NCI-H2081 treated with DMSO at 0.1 percent for 48 hours (cell line): Measurements from ENCODE around the gene ADAMTS1.
"Not testable (repeated sequence)": the region's sequence is repeated elsewhere in the genome, so short reads cannot be mapped to it uniquely, and the experiment has no call there.

Experiments
- DNase-seq: peaks from one replicate; lab custom pipeline; 2025; lab: John Stamatoyannopoulos, UW

ADAMTS1 gene

GRCh38 chr21:26845066-26845758 is at the start of gene ADAMTS1:
ADAMTS1 (minus strand) TSS chr21:26845409; CDS start chr21:26844954, 455 bp downstream.
- no peak for DNase-seq

- DNase-seq, result no peak
Measured at GRCh38 chr21:26892151-26892550, 46.9 kb upstream of the ADAMTS1 start.

DNA sequence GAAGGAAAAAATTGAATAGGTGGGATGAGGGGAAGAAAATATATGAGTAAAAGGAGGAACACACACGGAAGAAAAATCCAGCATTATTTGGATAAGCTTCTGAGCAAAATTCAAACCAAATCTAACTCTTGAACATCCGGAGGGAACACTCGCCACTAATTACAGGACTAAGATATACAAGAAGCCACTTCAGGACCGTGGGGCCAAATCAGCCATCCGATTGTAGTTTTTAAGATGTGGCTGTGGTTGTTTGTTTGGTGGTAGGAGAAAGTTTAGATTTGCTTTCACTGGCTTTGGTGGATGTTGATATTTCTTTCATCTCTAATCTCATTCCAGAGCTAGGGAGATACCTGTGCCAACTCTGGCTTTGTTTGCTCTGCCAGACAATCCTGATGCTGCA is 43.7 kb upstream of the ADAMTS1 start:
- DNase-seq, result no peak

- no peak for DNase-seq
Measured at GRCh38 chr21:26888256-26888655, 43.0 kb upstream of the ADAMTS1 start.

- DNase-seq, result no peak
Measured at GRCh38 chr21:26887251-26887650, 42.0 kb upstream of the ADAMTS1 start.

- no peak for DNase-seq
Measured at GRCh38 chr21:26884436-26884835, 39.2 kb upstream of the ADAMTS1 start.

DNA sequence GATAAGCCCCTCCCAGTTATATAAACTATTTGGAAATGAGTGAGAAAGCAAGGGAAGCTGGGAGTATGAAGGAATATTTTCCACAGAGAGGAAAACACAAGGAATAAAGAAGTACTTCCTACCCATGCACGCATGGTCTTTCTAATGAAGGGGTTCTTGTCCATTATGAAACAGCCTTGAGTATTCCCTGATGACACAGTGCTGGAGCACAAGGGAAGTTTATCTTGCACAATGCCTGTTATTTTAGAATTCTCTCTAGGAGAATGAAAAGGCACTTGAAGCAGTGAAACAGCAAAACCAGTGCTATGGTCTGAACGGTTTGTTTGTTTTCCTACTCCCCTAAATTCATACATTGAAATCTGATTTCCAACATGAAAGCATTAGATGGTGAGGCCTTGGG is 38.6 kb upstream of the ADAMTS1 start:
- no peak for DNase-seq

- no peak for DNase-seq
Measured at GRCh38 chr21:26881504-26882228, 36.5 kb upstream of the ADAMTS1 start.

GRCh38 chr21:26877018-26877417 is 31.8 kb upstream of the ADAMTS1 start:
- DNase-seq, result no peak

GRCh38 chr21:26874347-26874746 is 29.1 kb upstream of the ADAMTS1 start:
- DNase-seq, result no peak

DNA sequence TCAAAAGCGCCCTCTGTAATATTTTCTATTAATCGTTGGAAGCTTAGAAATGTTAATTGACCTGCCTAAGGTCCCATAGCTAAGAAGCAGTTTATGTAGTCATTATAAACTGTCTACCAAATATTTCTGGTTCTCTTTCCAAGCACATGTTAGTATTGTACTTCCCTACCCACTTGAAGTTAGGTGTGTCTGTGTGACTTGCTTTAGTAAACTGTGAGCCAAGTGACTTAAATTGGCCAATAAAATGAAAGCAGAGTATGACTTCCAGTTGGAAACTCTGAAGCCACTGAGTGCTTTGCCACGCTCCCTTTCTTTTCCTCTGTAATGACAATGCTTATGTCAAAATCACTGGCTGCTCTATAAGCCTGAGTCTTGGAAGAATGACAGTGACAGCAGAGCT is 20.6 kb upstream of the ADAMTS1 start:
- no peak for DNase-seq

DNA sequence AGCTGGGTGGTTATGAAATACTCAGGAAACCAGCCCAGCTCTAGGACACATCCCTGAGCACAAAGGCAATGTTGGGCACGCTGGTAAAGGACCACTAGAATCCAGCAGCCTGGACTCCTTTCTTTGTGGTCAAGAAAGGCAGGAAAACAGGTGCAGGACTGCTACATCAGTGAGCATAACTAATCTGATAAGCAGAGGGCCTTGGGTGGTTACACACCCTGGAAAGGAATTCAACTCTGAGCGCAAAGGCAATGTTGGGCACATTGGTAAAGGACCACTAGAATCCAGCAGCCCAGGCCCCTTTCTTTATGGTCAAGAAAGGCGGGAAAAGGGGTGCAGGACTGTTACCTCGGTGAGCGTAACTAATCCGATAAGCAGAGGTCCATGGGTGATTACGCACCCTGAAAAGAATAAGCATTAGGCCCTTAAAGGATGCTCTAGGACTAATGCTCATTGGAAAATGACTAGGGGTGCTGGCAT is 11.7 kb upstream of the ADAMTS1 start:
- DNase-seq, result not testable (repeated sequence)

DNA sequence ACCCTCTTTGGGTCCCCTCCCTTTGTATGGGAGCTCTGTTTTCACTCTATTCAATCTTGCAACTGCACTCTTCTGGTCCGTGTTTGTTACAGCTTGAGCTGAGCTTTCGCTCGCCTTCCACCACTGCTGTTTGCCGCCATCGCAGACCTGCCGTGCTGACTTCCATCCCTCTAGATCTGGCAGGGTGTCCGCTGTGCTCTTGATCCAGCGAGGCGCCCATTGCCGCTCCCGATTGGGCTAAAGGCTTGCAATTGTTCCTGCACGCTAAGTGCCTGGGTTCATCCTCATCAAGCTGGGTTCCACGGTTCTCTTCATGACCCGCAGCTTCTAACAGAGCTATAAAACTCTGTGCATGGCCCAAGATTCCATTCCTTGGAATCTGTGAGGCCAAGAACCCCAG is 9.5 kb upstream of the ADAMTS1 start:
- not testable (repeated sequence) for DNase-seq

- no peak for DNase-seq
Measured at GRCh38 chr21:26852423-26852822, 7.2 kb upstream of the ADAMTS1 start.

GRCh38 chr21:26851109-26851944 is 6.1 kb upstream of the ADAMTS1 start:
- no peak for DNase-seq

DNA sequence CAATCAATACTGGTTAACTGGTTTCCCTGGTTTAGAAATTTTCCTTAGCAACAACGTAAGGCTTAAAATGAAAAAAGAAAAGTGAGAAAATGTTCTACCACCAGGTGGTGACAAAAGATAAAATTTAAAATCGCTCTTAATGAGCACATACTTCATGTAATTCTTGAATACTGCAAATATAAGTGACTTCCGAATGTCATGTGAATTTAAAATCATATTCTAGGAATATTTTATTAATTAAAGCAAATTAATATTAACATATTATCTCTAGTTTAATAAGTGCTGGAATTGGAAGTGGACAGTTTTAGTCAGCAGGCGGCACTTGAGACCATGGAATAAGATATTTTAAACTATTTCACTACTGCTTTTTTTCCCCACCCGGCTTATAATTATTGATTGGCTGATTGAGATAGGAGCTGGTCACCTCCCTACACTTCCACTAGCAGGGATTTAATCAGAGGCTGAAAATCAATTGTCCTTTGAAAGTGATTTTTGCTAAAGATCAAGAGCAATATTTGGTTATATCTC is 5.0 kb upstream of the ADAMTS1 start:
- DNase-seq, result no peak

DNA sequence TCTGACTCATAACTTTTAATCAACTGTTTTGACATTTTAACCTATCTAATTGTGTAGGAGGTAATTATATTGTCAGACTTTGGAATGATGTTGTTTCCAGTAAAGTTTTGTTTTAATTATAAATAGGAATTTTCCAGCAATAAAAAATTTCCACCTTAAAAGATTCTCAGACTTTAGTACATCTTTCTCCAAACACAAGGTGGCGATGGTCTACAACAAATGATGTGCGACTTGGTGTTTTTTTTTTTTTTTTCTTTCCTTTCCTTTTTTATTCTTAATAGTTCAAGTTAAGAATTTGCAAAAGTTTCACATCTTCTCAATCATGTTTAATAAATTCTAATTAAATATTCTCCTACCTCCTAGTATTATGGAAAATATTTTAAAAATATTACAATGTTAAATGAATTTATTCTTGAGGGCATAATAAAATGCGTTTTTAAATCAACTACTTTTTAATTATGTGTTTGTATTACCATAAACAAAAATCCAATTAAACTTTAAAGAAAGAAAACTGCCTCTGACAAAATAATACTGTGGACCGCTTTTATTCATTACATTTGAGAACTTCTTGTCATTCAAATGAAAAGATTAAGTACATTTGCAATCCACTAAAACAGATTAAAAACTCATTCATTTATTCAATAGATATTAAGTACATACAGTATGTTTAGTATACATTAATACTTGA is 4.4 kb upstream of the ADAMTS1 start:
- no peak for DNase-seq

GRCh38 chr21:26847921-26848320 is 2.7 kb upstream of the ADAMTS1 start:
- no peak for DNase-seq

DNA sequence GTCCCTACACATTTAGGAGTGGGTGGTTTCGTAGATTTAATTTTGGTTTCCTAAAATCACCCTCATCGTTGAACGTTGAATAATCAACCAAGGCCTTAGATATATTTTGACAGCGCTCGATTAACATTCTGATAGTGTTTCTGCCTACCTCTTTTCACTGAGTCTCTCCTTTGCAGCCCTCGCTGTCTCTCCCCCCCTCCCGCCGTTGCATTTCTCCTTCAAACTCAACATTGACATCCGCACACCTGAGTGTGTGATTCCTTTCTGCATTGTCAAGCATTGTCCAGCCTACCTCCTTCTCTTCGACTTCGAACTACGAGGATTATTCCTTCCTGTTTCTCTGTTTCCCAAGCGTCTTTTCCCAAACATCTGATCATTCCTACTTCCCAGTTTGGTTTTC is 1.8 kb upstream of the ADAMTS1 start:
- DNase-seq, result no peak

GRCh38 chr21:26846036-26846931 is 1.1 kb upstream of the ADAMTS1 start:
- no peak for DNase-seq

- DNase-seq, result no peak
Measured at GRCh38 chr21:26845759-26846035, 488 bp upstream of the ADAMTS1 start.
